K562 (cell line): Measurements from ENCODE around the gene SLC23A2. TPM values are rescaled to one million over a fixed set of nuclear protein-coding genes. Genes with fewer than 3 reads are reported as not detected.

Source experiments
- EGR1 ChIP-seq: fragments of 450-650 bp; conservative IDR thresholded peaks from 2 replicates; pipeline ENCODE4 v1.6.1; 2017; ENCODE audit warnings: mild to moderate bottlenecking
- GATA2 ChIP-seq: sonication (generic); formaldehyde crosslinking; IDR thresholded peaks from 2 replicates; pipeline ENCODE4 v1.4.0; 2020; ENCODE audit warnings: mild to moderate bottlenecking, missing genetic modification reagents
- PHF8 ChIP-seq: fragments of 200-600 bp; sonication (generic); IDR thresholded peaks from 2 replicates; pipeline ENCODE4 v1.6.1; 2012; ENCODE audit warnings: mixed run types, mild to moderate bottlenecking, inconsistent platforms, low read length, moderate library complexity, borderline replicate concordance
- TBP ChIP-seq: optimal IDR thresholded peaks from 2 replicates; pipeline ENCODE3; 2011; ENCODE audit warnings: low read depth, low read length, improper control_type of control experiment
- TEAD4 ChIP-seq, 2 experiments: sonication (generic) in 1 of 2; formaldehyde crosslinking in 1 of 2; IDR thresholded peaks; 2 replicates each; pipeline versions ENCODE4 v1.6.1 to v1.8.0; 2012 to 2022; ENCODE audit warnings: borderline replicate concordance in 1 of 2, inconsistent platforms in 1 of 2, low read length in 1 of 2, mild to moderate bottlenecking in 1 of 2, missing genetic modification reagents in 1 of 2
- ZNF76 ChIP-seq: fragments of 250-450 bp; sonication (Bioruptor Pico); IDR thresholded peaks from 2 replicates; pipeline ENCODE4 v1.4.0; 2020; ENCODE audit warnings: mild to moderate bottlenecking, moderate library complexity, borderline replicate concordance
- polyA plus RNA-seq, 8 experiments: library from polyadenylated mRNA; depleted of rRNA in 4 of 8; stranded (reverse) in 5 of 8; unstranded in 3 of 8; fragments of >200 nt; fragmentation: Nextera tagmentation in 2 of 8; fragmentation: Illumina TruSeq in 1 of 8; extraction: Ambion mirVana in 2 of 8; extraction: Trizol in 1 of 8; gene quantifications; 2 replicates each; pipeline versions ENCODE4 v1.2.1 to v1.2.3, GENCODE V29; 2011 to 2014; ENCODE audit warnings: inconsistent platforms in 1 of 8, missing spikeins in 1 of 8
- total RNA-seq, 7 experiments: library from RNA; depleted of rRNA in 6 of 7; stranded (reverse); fragments of >200 nt in 6 of 7; fragmentation: Illumina TruSeq in 2 of 7; extraction: Trizol in 2 of 7; gene quantifications; 2 replicates each; pipeline versions ENCODE4 v1.2.1 to v1.2.3, GENCODE V29; 2011 to 2021; ENCODE audit warnings: low replicate concordance in 1 of 7
- TF ChIP-seq, protein P1 (sequence below): fragments of 450-650 bp; IDR thresholded peaks from 2 replicates; pipeline ENCODE4 v1.6.1; 2016; ENCODE audit warnings: low read depth
- TF ChIP-seq, protein P2 (sequence below): sonication (generic); formaldehyde crosslinking; IDR thresholded peaks from 2 replicates; pipeline ENCODE4 v1.8.0; 2022; ENCODE audit warnings: mild to moderate bottlenecking, missing genetic modification reagents
- TF ChIP-seq, protein P3 (sequence below): fragments of 200-800 bp; sonication (Bioruptor generic); IDR thresholded peaks from 2 replicates; pipeline ENCODE4 v1.6.1; 2017; ENCODE audit warnings: missing genetic modification characterization, missing compliant biosample characterization
- TF ChIP-seq, protein P4 (sequence below): IDR thresholded peaks from 2 replicates; pipeline ENCODE4 v1.6.1; 2012; ENCODE audit warnings: low read depth, low read length, improper control_type of control experiment, borderline replicate concordance
- TF ChIP-seq, protein P5 (sequence below): fragments of 250-450 bp; sonication (Bioruptor Pico); IDR thresholded peaks from 2 replicates; pipeline ENCODE4 v1.4.0; 2020

The SLC23A2 gene
- total and polyA plus RNA-seq, 9 of the 15 experiments (the other 6 are each of a cell fraction or from before 2014, with no cell fraction given), result 0.39 to 6.7 (median 3.2) TPM

DNA sequence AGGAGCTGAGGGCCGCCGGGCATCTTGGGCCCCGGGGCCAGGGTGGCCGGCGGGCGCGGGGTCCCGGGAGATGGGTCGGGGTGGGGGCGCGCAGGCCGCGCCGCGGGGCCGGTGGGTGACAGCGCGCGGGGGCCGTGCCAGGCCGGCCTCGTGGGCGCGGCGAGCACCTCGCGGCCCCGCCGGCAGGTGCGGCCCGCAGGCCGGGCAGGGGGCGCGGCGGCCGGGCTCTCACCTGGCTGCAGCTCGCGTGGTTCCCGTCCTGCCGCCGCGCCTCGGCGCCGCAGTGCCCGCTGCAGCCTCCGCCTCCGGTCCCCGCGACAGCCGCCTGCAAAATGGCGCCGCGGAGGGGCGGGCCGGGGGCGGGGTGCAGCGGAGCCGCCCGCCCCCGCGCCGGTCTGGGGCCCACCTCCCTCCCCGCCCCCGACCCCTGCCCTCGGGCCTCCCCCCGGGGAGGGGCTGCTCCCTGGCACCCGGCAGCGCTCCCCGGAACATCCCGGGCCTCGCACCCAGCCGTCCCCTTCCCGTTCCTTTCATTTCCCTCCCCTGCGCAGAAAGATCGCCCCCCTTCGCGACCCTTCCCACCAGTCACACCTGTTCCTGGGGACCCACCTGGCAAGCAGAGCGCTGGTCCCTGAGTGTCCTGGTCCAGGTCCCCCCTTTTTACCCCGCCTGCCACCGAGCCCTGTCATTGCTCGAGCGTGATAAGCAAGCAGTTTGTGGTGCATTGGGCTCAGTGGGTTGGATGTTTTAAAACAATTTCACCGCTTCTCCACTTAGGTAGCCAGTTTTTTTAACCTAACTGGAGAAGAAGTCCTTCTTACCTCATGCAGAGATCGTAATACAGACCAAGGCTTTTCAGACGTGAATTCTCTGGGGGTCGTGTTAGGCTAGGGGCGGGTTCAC lies at the start of gene SLC23A2 (continued):
- TF ChIP-seq, protein P1, sequence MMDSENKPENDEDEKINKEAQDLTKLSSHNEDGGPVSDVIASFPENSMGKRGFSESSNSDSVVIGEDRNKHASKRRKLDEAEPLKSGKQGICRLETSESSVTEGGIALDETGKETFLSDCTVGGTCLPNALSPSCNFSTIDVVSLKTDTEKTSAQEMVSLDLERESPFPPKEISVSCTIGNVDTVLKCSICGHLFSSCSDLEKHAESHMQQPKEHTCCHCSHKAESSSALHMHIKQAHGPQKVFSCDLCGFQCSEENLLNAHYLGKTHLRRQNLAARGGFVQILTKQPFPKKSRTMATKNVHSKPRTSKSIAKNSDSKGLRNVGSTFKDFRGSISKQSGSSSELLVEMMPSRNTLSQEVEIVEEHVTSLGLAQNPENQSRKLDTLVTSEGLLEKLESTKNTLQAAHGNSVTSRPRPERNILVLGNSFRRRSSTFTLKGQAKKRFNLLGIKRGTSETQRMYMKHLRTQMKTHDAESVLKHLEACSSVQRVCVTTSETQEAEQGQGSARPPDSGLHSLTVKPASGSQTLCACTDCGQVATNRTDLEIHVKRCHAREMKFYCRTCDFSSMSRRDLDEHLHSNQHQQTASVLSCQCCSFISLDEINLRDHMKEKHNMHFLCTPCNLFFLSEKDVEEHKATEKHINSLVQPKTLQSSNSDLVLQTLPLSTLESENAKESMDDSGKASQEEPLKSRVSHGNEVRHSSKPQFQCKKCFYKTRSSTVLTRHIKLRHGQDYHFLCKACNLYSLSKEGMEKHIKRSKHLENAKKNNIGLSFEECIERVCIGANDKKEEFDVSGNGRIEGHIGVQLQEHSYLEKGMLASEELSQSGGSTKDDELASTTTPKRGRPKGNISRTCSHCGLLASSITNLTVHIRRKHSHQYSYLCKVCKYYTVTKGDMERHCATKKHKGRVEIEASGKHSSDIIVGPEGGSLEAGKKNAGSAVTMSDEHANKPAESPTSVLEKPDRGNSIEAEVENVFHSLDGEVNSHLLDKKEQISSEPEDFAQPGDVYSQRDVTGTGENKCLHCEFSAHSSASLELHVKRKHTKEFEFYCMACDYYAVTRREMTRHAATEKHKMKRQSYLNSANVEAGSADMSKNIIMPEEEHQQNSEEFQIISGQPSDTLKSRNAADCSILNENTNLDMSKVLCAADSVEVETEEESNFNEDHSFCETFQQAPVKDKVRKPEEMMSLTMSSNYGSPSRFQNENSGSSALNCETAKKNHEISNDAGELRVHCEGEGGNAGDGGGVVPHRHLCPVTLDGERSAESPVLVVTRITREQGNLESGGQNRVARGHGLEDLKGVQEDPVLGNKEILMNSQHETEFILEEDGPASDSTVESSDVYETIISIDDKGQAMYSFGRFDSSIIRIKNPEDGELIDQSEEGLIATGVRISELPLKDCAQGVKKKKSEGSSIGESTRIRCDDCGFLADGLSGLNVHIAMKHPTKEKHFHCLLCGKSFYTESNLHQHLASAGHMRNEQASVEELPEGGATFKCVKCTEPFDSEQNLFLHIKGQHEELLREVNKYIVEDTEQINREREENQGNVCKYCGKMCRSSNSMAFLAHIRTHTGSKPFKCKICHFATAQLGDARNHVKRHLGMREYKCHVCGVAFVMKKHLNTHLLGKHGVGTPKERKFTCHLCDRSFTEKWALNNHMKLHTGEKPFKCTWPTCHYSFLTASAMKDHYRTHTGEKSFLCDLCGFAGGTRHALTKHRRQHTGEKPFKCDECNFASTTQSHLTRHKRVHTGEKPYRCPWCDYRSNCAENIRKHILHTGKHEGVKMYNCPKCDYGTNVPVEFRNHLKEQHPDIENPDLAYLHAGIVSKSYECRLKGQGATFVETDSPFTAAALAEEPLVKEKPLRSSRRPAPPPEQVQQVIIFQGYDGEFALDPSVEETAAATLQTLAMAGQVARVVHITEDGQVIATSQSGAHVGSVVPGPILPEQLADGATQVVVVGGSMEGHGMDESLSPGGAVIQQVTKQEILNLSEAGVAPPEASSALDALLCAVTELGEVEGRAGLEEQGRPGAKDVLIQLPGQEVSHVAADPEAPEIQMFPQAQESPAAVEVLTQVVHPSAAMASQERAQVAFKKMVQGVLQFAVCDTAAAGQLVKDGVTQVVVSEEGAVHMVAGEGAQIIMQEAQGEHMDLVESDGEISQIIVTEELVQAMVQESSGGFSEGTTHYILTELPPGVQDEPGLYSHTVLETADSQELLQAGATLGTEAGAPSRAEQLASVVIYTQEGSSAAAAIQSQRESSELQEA, result no peak
- TF ChIP-seq PHF8 (peak; percentile 49; the same call in 1 of the 2 replicates), EGR1 (0 out of 2 replicates have a peak, but pooled peaks have one; percentile 6), TEAD4 (IDR thresholded peaks at IDR 0.05; ENCODE audit: low read length) (no peak), TEAD4 (CRISPR knock-in tag; IDR thresholded peaks at IDR 0.05; ENCODE audit: borderline replicate concordance) (no peak), ZNF76 (CRISPR knock-in tag) (no peak), GATA2 (CRISPR knock-in tag) (no peak), TBP (peak; percentile 21)
- TF ChIP-seq, protein P2, sequence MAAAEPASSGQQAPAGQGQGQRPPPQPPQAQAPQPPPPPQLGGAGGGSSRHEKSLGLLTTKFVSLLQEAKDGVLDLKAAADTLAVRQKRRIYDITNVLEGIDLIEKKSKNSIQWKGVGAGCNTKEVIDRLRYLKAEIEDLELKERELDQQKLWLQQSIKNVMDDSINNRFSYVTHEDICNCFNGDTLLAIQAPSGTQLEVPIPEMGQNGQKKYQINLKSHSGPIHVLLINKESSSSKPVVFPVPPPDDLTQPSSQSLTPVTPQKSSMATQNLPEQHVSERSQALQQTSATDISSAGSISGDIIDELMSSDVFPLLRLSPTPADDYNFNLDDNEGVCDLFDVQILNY (CRISPR knock-in tag), result no peak
- TF ChIP-seq, protein P3, sequence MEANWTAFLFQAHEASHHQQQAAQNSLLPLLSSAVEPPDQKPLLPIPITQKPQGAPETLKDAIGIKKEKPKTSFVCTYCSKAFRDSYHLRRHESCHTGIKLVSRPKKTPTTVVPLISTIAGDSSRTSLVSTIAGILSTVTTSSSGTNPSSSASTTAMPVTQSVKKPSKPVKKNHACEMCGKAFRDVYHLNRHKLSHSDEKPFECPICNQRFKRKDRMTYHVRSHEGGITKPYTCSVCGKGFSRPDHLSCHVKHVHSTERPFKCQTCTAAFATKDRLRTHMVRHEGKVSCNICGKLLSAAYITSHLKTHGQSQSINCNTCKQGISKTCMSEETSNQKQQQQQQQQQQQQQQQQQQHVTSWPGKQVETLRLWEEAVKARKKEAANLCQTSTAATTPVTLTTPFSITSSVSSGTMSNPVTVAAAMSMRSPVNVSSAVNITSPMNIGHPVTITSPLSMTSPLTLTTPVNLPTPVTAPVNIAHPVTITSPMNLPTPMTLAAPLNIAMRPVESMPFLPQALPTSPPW (CRISPR knock-in tag), result peak; percentile 65
- TF ChIP-seq, protein P4, sequence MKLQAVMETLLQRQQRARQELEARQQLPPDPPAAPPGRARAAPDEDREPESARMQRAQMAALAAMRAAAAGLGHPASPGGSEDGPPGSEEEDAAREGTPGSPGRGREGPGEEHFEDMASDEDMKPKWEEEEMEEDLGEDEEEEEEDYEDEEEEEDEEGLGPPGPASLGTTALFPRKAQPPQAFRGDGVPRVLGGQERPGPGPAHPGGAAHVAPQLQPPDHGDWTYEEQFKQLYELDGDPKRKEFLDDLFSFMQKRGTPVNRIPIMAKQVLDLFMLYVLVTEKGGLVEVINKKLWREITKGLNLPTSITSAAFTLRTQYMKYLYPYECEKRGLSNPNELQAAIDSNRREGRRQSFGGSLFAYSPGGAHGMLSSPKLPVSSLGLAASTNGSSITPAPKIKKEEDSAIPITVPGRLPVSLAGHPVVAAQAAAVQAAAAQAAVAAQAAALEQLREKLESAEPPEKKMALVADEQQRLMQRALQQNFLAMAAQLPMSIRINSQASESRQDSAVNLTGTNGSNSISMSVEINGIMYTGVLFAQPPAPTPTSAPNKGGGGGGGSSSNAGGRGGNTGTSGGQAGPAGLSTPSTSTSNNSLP, result no peak
- TF ChIP-seq, protein P5, sequence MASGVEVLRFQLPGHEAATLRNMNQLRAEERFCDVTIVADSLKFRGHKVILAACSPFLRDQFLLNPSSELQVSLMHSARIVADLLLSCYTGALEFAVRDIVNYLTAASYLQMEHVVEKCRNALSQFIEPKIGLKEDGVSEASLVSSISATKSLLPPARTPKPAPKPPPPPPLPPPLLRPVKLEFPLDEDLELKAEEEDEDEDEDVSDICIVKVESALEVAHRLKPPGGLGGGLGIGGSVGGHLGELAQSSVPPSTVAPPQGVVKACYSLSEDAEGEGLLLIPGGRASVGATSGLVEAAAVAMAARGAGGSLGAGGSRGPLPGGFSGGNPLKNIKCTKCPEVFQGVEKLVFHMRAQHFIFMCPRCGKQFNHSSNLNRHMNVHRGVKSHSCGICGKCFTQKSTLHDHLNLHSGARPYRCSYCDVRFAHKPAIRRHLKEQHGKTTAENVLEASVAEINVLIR, result no peak
